Vagina (tissue), 2 donors: Measurements from ENCODE around the gene EXO5.

Source experiments
- CTCF ChIP-seq, 3 experiments: fragments of 450-650 bp in 2 of 3; fragments of 200-600 bp in 1 of 3; sonication (generic) in 1 of 3; IDR thresholded peaks; one replicate each; pipeline ENCODE4 v1.5.1; 2017 to 2019; ENCODE audit warnings: antibody characterized with exemption in 3 of 3, mild to moderate bottlenecking in 2 of 3, moderate library complexity in 2 of 3
- POLR2A ChIP-seq, 2 donors: fragments of 450-650 bp; IDR thresholded peaks; one replicate each; pipeline ENCODE4 v1.6.1; 2017; ENCODE audit warnings: antibody characterized with exemption in 2 of 2, mild to moderate bottlenecking in 2 of 2, moderate library complexity in 2 of 2

- TF ChIP-seq POLR2A (IDR thresholded peaks at IDR 0.05) (no peak), CTCF (IDR thresholded peaks at IDR 0.05) (no peak)
These were observed 30.8 kb downstream of the EXO5 start for GRCh38 chr1:40539338-40539737.
